WTC11 (cell line): ENCODE measurements around the gene SOCS6.

Experiments
- ESRRA ChIP-seq: sonication (generic); formaldehyde crosslinking; IDR thresholded peaks from 2 replicates; pipeline ENCODE4 v1.8.1; 2022; ENCODE audit warnings: mild to moderate bottlenecking, missing genetic modification reagents, borderline replicate concordance
- FOXJ3 ChIP-seq: sonication (generic); formaldehyde crosslinking; IDR thresholded peaks from 2 replicates; pipeline ENCODE4 v1.9.0; 2021; ENCODE audit warnings: missing genetic modification reagents, mild to moderate bottlenecking, borderline replicate concordance
- IRF1 ChIP-seq: sonication (generic); formaldehyde crosslinking; IDR thresholded peaks from 2 replicates; pipeline ENCODE4 v1.8.0; 2023; ENCODE audit warnings: missing genetic modification reagents
- NFE2L1 ChIP-seq: sonication (generic); formaldehyde crosslinking; IDR thresholded peaks from 2 replicates; pipeline ENCODE4 v1.8.1; 2023; ENCODE audit warnings: missing genetic modification reagents
- NFYB ChIP-seq: sonication (generic); formaldehyde crosslinking; conservative IDR thresholded peaks from 2 replicates; pipeline ENCODE4 v1.8.0; 2022; ENCODE audit warnings: low read depth, missing genetic modification reagents
- NR1H2 ChIP-seq: sonication (generic); formaldehyde crosslinking; IDR thresholded peaks from 2 replicates; pipeline ENCODE4 v1.9.0; 2021; ENCODE audit warnings: mild to moderate bottlenecking, moderate library complexity, missing genetic modification reagents
- SP1 ChIP-seq: sonication (generic); formaldehyde crosslinking; conservative IDR thresholded peaks from 2 replicates; pipeline ENCODE4 v1.8.1; 2022; ENCODE audit warnings: missing genetic modification reagents
- TF ChIP-seq, protein P1 (sequence below): fragments of 250-450 bp; sonication (Bioruptor Pico); IDR thresholded peaks from 2 replicates; pipeline ENCODE4 v2.1.2; 2022; ENCODE audit warnings: mild to moderate bottlenecking, moderate library complexity
- TF ChIP-seq, protein P2 (sequence below): fragments of 200-600 bp; IDR thresholded peaks from 2 replicates; pipeline ENCODE4 v1.8.0; 2022; ENCODE audit warnings: antibody characterized with exemption
- TF ChIP-seq, protein P3 (sequence below): sonication (generic); formaldehyde crosslinking; IDR thresholded peaks from 2 replicates; pipeline ENCODE4 v1.8.0; 2022; ENCODE audit warnings: mild to moderate bottlenecking, missing genetic modification reagents
- TF ChIP-seq, protein P4 (sequence below): sonication (generic); formaldehyde crosslinking; conservative IDR thresholded peaks from 2 replicates; pipeline ENCODE4 v1.8.1; 2023; ENCODE audit warnings: mild to moderate bottlenecking, low read depth, missing genetic modification reagents, moderate library complexity

DNA sequence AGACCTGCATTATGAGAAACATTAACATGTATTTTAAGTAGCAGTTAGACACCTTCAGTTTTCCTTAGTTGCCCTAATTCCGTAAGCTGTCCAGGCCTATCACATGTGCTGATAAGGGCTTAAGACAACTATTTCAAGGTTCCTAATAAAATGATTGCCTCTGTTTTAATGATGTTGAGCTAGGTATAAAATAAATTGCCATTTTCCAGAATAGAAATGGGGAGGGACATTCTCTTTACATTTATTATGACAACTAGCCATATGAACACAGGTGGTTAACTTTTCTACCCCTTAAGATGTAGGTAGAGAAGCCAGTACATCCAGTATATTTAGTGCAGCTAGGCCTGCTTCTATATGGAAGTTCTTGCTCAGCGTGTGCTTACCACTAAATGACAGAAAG lies 65.9 kb downstream of the SOCS6 start:
- TF ChIP-seq, protein P1, sequence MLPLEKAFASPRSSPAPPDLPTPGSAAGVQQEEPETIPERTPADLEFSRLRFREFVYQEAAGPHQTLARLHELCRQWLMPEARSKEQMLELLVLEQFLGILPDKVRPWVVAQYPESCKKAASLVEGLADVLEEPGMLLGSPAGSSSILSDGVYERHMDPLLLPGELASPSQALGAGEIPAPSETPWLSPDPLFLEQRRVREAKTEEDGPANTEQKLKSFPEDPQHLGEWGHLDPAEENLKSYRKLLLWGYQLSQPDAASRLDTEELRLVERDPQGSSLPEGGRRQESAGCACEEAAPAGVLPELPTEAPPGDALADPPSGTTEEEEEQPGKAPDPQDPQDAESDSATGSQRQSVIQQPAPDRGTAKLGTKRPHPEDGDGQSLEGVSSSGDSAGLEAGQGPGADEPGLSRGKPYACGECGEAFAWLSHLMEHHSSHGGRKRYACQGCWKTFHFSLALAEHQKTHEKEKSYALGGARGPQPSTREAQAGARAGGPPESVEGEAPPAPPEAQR, result no peak
- TF ChIP-seq NFE2L1 (no peak), IRF1 (no peak), NFYB (no peak), FOXJ3 (CRISPR knock-in tag) (no peak), ESRRA (CRISPR knock-in tag) (no peak), SP1 (no peak), NR1H2 (no peak)
- TF ChIP-seq, protein P2, sequence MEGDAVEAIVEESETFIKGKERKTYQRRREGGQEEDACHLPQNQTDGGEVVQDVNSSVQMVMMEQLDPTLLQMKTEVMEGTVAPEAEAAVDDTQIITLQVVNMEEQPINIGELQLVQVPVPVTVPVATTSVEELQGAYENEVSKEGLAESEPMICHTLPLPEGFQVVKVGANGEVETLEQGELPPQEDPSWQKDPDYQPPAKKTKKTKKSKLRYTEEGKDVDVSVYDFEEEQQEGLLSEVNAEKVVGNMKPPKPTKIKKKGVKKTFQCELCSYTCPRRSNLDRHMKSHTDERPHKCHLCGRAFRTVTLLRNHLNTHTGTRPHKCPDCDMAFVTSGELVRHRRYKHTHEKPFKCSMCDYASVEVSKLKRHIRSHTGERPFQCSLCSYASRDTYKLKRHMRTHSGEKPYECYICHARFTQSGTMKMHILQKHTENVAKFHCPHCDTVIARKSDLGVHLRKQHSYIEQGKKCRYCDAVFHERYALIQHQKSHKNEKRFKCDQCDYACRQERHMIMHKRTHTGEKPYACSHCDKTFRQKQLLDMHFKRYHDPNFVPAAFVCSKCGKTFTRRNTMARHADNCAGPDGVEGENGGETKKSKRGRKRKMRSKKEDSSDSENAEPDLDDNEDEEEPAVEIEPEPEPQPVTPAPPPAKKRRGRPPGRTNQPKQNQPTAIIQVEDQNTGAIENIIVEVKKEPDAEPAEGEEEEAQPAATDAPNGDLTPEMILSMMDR, result no peak
- TF ChIP-seq, protein P3, sequence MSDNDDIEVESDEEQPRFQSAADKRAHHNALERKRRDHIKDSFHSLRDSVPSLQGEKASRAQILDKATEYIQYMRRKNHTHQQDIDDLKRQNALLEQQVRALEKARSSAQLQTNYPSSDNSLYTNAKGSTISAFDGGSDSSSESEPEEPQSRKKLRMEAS (CRISPR knock-in tag), result no peak
- TF ChIP-seq, protein P4, sequence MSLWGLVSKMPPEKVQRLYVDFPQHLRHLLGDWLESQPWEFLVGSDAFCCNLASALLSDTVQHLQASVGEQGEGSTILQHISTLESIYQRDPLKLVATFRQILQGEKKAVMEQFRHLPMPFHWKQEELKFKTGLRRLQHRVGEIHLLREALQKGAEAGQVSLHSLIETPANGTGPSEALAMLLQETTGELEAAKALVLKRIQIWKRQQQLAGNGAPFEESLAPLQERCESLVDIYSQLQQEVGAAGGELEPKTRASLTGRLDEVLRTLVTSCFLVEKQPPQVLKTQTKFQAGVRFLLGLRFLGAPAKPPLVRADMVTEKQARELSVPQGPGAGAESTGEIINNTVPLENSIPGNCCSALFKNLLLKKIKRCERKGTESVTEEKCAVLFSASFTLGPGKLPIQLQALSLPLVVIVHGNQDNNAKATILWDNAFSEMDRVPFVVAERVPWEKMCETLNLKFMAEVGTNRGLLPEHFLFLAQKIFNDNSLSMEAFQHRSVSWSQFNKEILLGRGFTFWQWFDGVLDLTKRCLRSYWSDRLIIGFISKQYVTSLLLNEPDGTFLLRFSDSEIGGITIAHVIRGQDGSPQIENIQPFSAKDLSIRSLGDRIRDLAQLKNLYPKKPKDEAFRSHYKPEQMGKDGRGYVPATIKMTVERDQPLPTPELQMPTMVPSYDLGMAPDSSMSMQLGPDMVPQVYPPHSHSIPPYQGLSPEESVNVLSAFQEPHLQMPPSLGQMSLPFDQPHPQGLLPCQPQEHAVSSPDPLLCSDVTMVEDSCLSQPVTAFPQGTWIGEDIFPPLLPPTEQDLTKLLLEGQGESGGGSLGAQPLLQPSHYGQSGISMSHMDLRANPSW (CRISPR knock-in tag), result no peak
